Measurements from ENCODE around the gene DBH. TPM values are rescaled to one million over a fixed set of nuclear protein-coding genes. Genes with fewer than 3 reads are reported as not detected.
A peak's percentile ranks its signal among the peaks of the same experiment; 100 is the strongest.

The DBH gene
- total and polyA plus RNA-seq, 2 of the 13 experiments (the other 11 are each of a cell fraction or from before 2014, with no cell fraction given): not detected

- TF ChIP-seq ZC3H13 (CRISPR knock-in tag; IDR thresholded peaks at IDR 0.05) (no peak), HHEX (CRISPR knock-in tag; IDR thresholded peaks at IDR 0.05) (no peak), KAT8 (CRISPR knock-in tag; IDR thresholded peaks at IDR 0.05) (no peak), KAT2B (IDR thresholded peaks at IDR 0.05; ENCODE audit: borderline replicate concordance, low read depth, low read length) (no peak)
Measured at GRCh38 chr9:133687856-133688761, 51.9 kb downstream of the DBH start (continued).

GRCh38 chr9:133689151-133689763 lies 53.1 kb downstream of the DBH start:
- H3K36me3 ChIP-seq (replicated peaks in 1 of 2; ENCODE audit: control insufficient read depth in 1 of 2, insufficient read depth in 2 of 2, low read length in 2 of 2): peaks cover 16 to 32% of the 10 kb centered on the region in 2 experiments
- DNase-seq (ENCODE audit: low spot score) (no peak), ATAC-seq (no peak), FAIRE-seq (no peak)
- no peak overlapping the region for H3K27ac ChIP-seq (ENCODE audit: extremely low read length, insufficient read depth, low read length)
- ChIA-PET CTCF (ENCODE audit: low intra/inter-chr PET ratio, low total read pairs) (no interaction called here), POLR2A (no interaction called here)
- H2AFZ ChIP-seq (ENCODE audit: low read length): no peak overlapping the region
- in situ Hi-C loops (cut with HindIII; ENCODE audit: extremely low pct_ligation_motif_present, low pct_unique_long_range_greater_than_20kb): no loop called here
- H3K27me3 ChIP-seq (ENCODE audit: control insufficient read depth in 1 of 2, insufficient read depth in 2 of 2, low read length in 2 of 2): no peaks in the 10 kb centered on the region
- no peaks in the 10 kb centered on the region for H3K79me2 ChIP-seq (ENCODE audit: insufficient read depth, low read length)
- no peaks in the 10 kb centered on the region for H3K9me3 ChIP-seq (ENCODE audit: low read length)
- TF ChIP-seq RARA (CRISPR knock-in tag; IDR thresholded peaks at IDR 0.05): no peak
- TF ChIP-seq MEIS1 (CRISPR knock-in tag; IDR thresholded peaks at IDR 0.05; ENCODE audit: borderline replicate concordance): no peak
- no peak for TF ChIP-seq ZSCAN31 (CRISPR knock-in tag; IDR thresholded peaks at IDR 0.05; ENCODE audit: low read depth)
- TF ChIP-seq KLF11 (CRISPR knock-in tag; IDR thresholded peaks at IDR 0.05): no peak
- TF ChIP-seq ZNF605 (CRISPR knock-in tag; IDR thresholded peaks at IDR 0.05): no peak
- TF ChIP-seq ZNF780A (CRISPR knock-in tag; IDR thresholded peaks at IDR 0.05): no peak
- peak; percentile 97 for TF ChIP-seq ZNF768 (CRISPR knock-in tag; IDR thresholded peaks at IDR 0.05)
- no peak for TF ChIP-seq EEA1 (CRISPR knock-in tag; IDR thresholded peaks at IDR 0.05; ENCODE audit: borderline replicate concordance)
- TF ChIP-seq ZMYM3 (CRISPR knock-in tag; IDR thresholded peaks at IDR 0.05): peak; percentile 51; the same call in 1 of the 2 replicates
- no peak for TF ChIP-seq SKIL (CRISPR knock-in tag; IDR thresholded peaks at IDR 0.05; ENCODE audit: borderline replicate concordance)
- no peak for TF ChIP-seq ZNF460 (CRISPR knock-in tag; IDR thresholded peaks at IDR 0.05; ENCODE audit: borderline replicate concordance)
- TF ChIP-seq E2F1 (CRISPR knock-in tag; IDR thresholded peaks at IDR 0.05): no peak
- no peak for TF ChIP-seq BCL3 (CRISPR knock-in tag; IDR thresholded peaks at IDR 0.05)
- no peak for TF ChIP-seq ZNF703 (CRISPR knock-in tag; IDR thresholded peaks at IDR 0.05; ENCODE audit: borderline replicate concordance)
- 96% methylated on average over 10 of the region's 10 CpGs for WGBS (ENCODE audit: low lambda C conversion rate)
- no TSS peak for BruUV-seq (replicated peaks)
- H3K4me2 ChIP-seq (ENCODE audit: low read depth, low read length): no peak overlapping the region
- no peaks in the 10 kb centered on the region for H3K4me1 ChIP-seq (ENCODE audit: insufficient read depth, low read length)
- intact Hi-C loops (cut with micrococcal nuclease; ENCODE audit: unreplicated experiment): no loop called here
- no peak overlapping the region for H3K9ac ChIP-seq (ENCODE audit: insufficient read depth, low read depth, low read length)
- no peaks in the 10 kb centered on the region; the same call in 1 of the 2 replicates for H4K20me1 ChIP-seq (ENCODE audit: insufficient read depth, low read length)
- no peak overlapping the region for H3K4me3 ChIP-seq (replicated peaks in 1 of 3; ENCODE audit: insufficient read depth in 1 of 3, low read depth in 2 of 3, low read length in 3 of 3)

Data from HepG2 (cell line).